Tibial artery (tissue), 4 donors: Measurements from ENCODE around the gene ISCA2.

ENCODE experiments used
- DNase-seq, 2 donors: peaks; one replicate each; pipeline ENCODE4 v3.0.0-alpha.2; 2019
- H3K27ac ChIP-seq, 2 donors: fragments of 200-600 bp; sonication (generic) in 1 of 2; 1 replicate in 1 of 2; 2 replicates in 1 of 2; pipeline ENCODE4 v1.5.1; 2018 to 2019; ENCODE audit warnings: mild to moderate bottlenecking in 1 of 2
- H3K27me3 ChIP-seq, 2 donors: fragments of 200-600 bp; sonication (generic) in 1 of 2; one replicate each; pipeline versions ENCODE4 v1.5.1 to v1.6.0; 2016 to 2019
- H3K36me3 ChIP-seq, 3 donors: fragments of 200-600 bp; sonication (generic) in 2 of 3; one replicate each; pipeline ENCODE4 v1.5.1; 2016 to 2019; ENCODE audit warnings: mild to moderate bottlenecking in 2 of 3
- H3K4me1 ChIP-seq, 4 donors: fragments of 200-600 bp; sonication (generic) in 2 of 4; 1 replicate in 3 of 4; 2 replicates in 1 of 4; pipeline ENCODE4 v1.5.1; 2016 to 2019
- H3K4me3 ChIP-seq, 2 donors: fragments of 200-600 bp; sonication (generic) in 1 of 2; 1 replicate in 1 of 2; 2 replicates in 1 of 2; pipeline ENCODE4 v1.5.1; 2018 to 2019; ENCODE audit warnings: mild to moderate bottlenecking in 2 of 2
- H3K9me3 ChIP-seq, 3 donors: fragments of 200-600 bp; sonication (generic) in 1 of 3; one replicate each; pipeline ENCODE4 v1.5.1; 2016 to 2019
- intact Hi-C: fragments of 100-400 bp; cut with DNase I; formaldehyde crosslinking; loops from one replicate; pipeline ENCODE4 v1.15.0; 2023; ENCODE audit warnings: low total_unique reads
- TF ChIP-seq, protein P1 (sequence below), 2 experiments: fragments of 200-600 bp in 1 of 2; fragments of 450-650 bp in 1 of 2; IDR thresholded peaks; one replicate each; pipeline ENCODE4 v1.5.1; 2017 to 2019; ENCODE audit warnings: antibody characterized with exemption in 2 of 2, mild to moderate bottlenecking in 1 of 2, moderate library complexity in 1 of 2

The ISCA2 gene

DNA sequence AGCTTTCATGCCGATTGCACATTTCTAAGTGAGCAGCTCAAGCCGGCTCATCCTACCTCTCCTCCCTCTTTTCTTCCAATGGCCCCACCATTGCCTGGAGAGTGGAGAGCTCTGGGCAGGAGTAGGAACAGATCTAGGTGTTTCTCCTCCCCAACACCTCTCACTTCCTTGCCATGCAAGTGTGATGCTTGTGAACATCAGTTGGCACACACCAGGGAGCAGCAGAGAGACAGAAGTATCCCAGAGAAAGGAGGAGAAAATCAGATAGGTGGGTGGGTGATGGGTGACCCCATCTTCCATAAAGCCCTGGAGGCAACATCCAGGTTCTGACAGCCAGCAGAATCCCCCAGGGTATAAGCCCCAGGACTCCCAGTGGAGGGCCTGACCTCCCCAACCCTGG lies 28.2 kb upstream of the ISCA2 start:
- H3K36me3 ChIP-seq: peaks cover 0 to 7% (median 0%) of the 10 kb centered on the region in 3 donors
- intact Hi-C loops: no loop called here
- TF ChIP-seq, protein P1, sequence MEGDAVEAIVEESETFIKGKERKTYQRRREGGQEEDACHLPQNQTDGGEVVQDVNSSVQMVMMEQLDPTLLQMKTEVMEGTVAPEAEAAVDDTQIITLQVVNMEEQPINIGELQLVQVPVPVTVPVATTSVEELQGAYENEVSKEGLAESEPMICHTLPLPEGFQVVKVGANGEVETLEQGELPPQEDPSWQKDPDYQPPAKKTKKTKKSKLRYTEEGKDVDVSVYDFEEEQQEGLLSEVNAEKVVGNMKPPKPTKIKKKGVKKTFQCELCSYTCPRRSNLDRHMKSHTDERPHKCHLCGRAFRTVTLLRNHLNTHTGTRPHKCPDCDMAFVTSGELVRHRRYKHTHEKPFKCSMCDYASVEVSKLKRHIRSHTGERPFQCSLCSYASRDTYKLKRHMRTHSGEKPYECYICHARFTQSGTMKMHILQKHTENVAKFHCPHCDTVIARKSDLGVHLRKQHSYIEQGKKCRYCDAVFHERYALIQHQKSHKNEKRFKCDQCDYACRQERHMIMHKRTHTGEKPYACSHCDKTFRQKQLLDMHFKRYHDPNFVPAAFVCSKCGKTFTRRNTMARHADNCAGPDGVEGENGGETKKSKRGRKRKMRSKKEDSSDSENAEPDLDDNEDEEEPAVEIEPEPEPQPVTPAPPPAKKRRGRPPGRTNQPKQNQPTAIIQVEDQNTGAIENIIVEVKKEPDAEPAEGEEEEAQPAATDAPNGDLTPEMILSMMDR (IDR thresholded peaks at IDR 0.05): no peak
- no peaks in the 10 kb centered on the region for H3K27me3 ChIP-seq
- H3K9me3 ChIP-seq: no peaks in the 10 kb centered on the region
- H3K4me1 ChIP-seq: peaks cover 0 to 17% (median 4%) of the 10 kb centered on the region in 4 donors
- no peak overlapping the region for H3K4me3 ChIP-seq
- H3K27ac ChIP-seq: no peak overlapping the region
- DNase-seq: no peak

DNA sequence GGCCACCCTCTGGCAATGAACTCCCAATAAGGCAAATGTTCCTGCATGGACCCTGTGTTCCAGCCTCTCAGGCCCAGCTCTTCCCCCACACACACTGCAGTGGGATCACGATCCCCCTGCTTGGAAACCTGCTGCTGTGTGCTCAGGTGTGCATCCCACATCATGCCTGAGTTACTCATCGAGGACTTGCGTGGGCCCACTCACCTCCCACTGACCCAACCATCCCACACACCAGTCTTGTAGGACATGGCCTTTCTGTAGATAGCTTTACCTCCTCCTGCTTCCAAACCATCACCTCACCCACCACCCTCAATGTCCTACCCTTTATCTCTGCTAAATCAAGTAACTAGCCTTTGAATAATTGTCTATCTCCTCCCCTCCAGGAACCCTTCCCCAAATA lies 25.1 kb upstream of the ISCA2 start:
- Histone ChIP-seq H3K27ac (peak overlapping the region in 1 of 2 donors; percentile 10), H3K36me3 (peaks cover 0 to 29% (median 9%) of the 10 kb centered on the region in 3 donors), H3K4me1 (peaks cover 0 to 27% (median 10%) of the 10 kb centered on the region in 4 donors), H3K27me3 (no peaks in the 10 kb centered on the region), H3K9me3 (no peaks in the 10 kb centered on the region), H3K4me3 (no peak overlapping the region)
- DNase-seq: no peak
- intact Hi-C loops: no loop called here
- TF ChIP-seq, protein P1 (IDR thresholded peaks at IDR 0.05): no peak

DNA sequence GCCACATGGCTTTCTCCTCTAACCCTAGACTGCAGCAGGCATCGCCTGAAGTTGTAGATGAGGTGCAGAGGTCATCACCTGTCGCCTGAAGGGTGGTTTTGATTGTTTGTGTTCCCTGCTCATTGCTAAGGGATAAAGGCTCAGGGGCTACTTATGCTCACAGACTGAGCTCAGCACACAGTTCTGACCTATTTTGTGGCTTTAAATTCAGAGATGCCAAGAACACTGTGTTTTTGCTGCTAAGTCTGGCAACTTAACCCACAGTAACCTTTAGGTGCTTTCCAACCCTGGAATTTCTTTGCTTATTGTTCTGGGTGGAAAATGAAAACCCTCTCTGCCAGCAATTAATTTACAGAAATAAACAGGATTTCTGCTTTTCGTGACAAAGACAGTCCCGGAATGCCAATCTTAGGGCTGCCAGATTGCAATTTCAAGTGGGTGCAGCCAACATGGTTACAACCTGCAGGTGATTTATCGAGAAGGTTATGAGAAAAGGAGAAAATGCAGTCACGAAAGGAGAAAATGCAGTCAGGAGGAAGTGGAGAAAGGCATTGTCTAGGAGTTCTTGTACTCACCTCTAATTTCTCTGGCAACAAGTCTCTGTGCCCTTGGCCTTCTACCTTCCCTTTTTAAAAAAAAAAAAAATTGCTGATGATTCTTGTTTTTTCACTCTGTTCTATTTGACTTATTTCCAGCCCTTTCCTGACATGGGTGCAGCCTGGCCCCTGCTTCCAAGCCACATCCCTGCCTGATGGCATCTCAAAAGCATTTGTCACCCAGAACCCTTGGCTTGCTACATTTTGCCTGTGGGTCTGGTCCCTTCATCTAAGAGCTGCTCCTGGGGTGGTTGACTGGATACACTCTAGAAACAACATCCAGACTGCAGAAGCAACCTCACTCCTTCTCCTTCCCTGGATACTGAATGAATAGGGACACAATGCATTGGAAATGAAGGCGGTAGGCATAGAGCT lies 23.7 kb upstream of the ISCA2 start:
- no peak overlapping the region for H3K4me3 ChIP-seq
- H3K36me3 ChIP-seq: peaks cover 5 to 42% (median 21%) of the 10 kb centered on the region in 3 donors
- H3K4me1 ChIP-seq: peaks cover 0 to 27% (median 10%) of the 10 kb centered on the region in 4 donors
- peak overlapping the region; percentile 30 to 33 for H3K27ac ChIP-seq
- TF ChIP-seq, protein P1 (IDR thresholded peaks at IDR 0.05): no peak
- no peaks in the 10 kb centered on the region for H3K27me3 ChIP-seq
- no peaks in the 10 kb centered on the region for H3K9me3 ChIP-seq
- peak in 1 of 2 donors; percentile 73 for DNase-seq
- intact Hi-C loops: no loop called here

DNA sequence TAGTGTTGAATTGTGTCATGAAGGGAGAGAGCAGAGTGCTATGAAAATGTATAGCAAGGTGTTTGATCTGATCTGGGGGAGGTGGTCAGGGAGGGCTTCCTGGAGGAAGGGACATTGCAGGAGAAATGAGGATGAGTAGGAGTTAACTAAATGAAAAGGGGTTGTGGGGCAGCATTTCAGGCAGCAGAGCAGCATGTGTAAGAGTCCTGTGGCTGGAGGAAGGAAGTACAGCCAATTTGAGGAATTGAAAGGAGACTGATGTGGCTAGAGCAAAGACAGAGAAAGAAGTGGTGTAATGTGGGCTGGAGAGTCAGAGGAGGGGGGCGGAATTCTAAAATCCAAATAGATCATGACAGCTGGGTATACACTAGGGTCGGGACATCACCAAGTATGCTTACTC lies 21.0 kb upstream of the ISCA2 start:
- intact Hi-C loops: no loop called here
- Histone ChIP-seq H3K27me3 (no peaks in the 10 kb centered on the region), H3K9me3 (no peaks in the 10 kb centered on the region), H3K36me3 (peaks cover 5 to 59% (median 21%) of the 10 kb centered on the region in 3 donors), H3K4me1 (peaks cover 0 to 33% (median 10%) of the 10 kb centered on the region in 4 donors), H3K27ac (no peak overlapping the region), H3K4me3 (no peak overlapping the region)
- TF ChIP-seq, protein P1 (IDR thresholded peaks at IDR 0.05): no peak
- DNase-seq: no peak

DNA sequence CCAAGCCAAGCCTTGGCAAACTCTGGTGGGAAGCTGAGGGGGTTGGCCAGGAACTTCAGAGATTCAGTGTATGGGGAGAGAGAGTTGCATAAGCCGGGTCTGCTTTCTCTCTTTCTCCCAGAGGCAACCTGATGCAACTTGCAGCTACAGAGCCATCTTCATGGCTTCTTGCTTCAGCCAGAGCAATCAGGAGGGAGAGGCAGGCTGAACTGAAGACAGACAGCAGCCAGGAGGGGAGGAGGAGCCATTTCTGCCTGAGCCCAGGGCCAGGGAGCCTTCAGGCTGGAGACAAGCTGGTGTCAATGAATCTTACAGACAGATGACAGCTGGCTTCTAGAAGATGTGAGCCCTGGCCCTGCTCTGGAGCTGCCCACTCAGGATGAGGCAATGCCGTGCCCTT lies 19.2 kb upstream of the ISCA2 start:
- Histone ChIP-seq H3K27ac (no peak overlapping the region), H3K4me3 (no peak overlapping the region), H3K9me3 (no peaks in the 10 kb centered on the region), H3K27me3 (no peaks in the 10 kb centered on the region), H3K36me3 (peaks cover 5 to 74% (median 32%) of the 10 kb centered on the region in 3 donors), H3K4me1 (peaks cover 0 to 24% (median 7%) of the 10 kb centered on the region in 4 donors)
- TF ChIP-seq, protein P1 (IDR thresholded peaks at IDR 0.05): no peak
- intact Hi-C loops: no loop called here
- DNase-seq: peak; percentile 37 to 71
